ENCODE data around the gene MCF2L.
"Not testable (repeated sequence)": the region's sequence is repeated elsewhere in the genome, so short reads cannot be mapped to it uniquely, and the experiment has no call there.

MCF2L gene

GRCh38 chr13:113050734-113051431, 81.9 kb downstream of the MCF2L start:
- DNase-seq (ENCODE audit: low read depth, low spot score), result no peak

GRCh38 chr13:113051641-113052040, 82.6 kb downstream of the MCF2L start:
- DNase-seq (ENCODE audit: low read depth, low spot score), result no peak

GRCh38 chr13:113052206-113052605, 83.2 kb downstream of the MCF2L start:
- DNase-seq (ENCODE audit: low read depth, low spot score), result no peak

GRCh38 chr13:113052971-113053370, 84.0 kb downstream of the MCF2L start:
- DNase-seq (ENCODE audit: low read depth, low spot score), result no peak

GRCh38 chr13:113053376-113053775, 84.4 kb downstream of the MCF2L start:
- no peak for DNase-seq (ENCODE audit: low read depth, low spot score)

GRCh38 chr13:113053801-113054604, 85.0 kb downstream of the MCF2L start:
- no peak for DNase-seq (ENCODE audit: low read depth, low spot score)

- DNase-seq (ENCODE audit: low read depth, low spot score), result no peak
Observed at GRCh38 chr13:113057084-113057483, 88.1 kb downstream of the MCF2L start.

GRCh38 chr13:113057559-113057958, 88.5 kb downstream of the MCF2L start:
- DNase-seq (ENCODE audit: low read depth, low spot score), result not testable (repeated sequence)

- no peak for DNase-seq (ENCODE audit: low read depth, low spot score)
Observed at GRCh38 chr13:113058129-113058987, 89.3 kb downstream of the MCF2L start.

GRCh38 chr13:113058988-113059850, 90.2 kb downstream of the MCF2L start:
- DNase-seq (ENCODE audit: low read depth, low spot score), result no peak

- no peak for DNase-seq (ENCODE audit: low read depth, low spot score)
Observed at GRCh38 chr13:113059891-113060290, 90.9 kb downstream of the MCF2L start.

GRCh38 chr13:113060557-113061270, 91.7 kb downstream of the MCF2L start:
- no peak for DNase-seq (ENCODE audit: low read depth, low spot score)

GRCh38 chr13:113061271-113061625, 92.2 kb downstream of the MCF2L start:
- DNase-seq (ENCODE audit: low read depth, low spot score), result no peak

GRCh38 chr13:113061796-113062425, 92.9 kb downstream of the MCF2L start:
- DNase-seq (ENCODE audit: low read depth, low spot score), result no peak

GRCh38 chr13:113062691-113063090, 93.7 kb downstream of the MCF2L start:
- DNase-seq (ENCODE audit: low read depth, low spot score), result no peak

GRCh38 chr13:113063091-113063491, 94.1 kb downstream of the MCF2L start:
- DNase-seq (ENCODE audit: low read depth, low spot score), result no peak

GRCh38 chr13:113064000-113064533, 95.1 kb downstream of the MCF2L start:
- no peak for DNase-seq (ENCODE audit: low read depth, low spot score)

GRCh38 chr13:113064534-113065405, 95.8 kb downstream of the MCF2L start:
- peak; percentile 74 for DNase-seq (ENCODE audit: low read depth, low spot score)

Measured in astrocyte of the hippocampus (primary cell).